A673 (cell line): ENCODE results near the gene PDE4A.

Source experiments
- EZH2 ChIP-seq: fragments of 200-600 bp; sonication (generic); IDR thresholded peaks from 2 replicates; pipeline ENCODE4 v1.6.1; 2017; ENCODE audit warnings: borderline replicate concordance, low read depth, mild to moderate bottlenecking, mixed read lengths, antibody characterized with exemption, low read length; ENCODE audit not compliant: poor library complexity, severe bottlenecking
- TF ChIP-seq, protein P1 (sequence below): fragments of 300-800, 200-600 bp; sonication (generic); conservative IDR thresholded peaks from 2 replicates; pipeline ENCODE4 v1.5.1; 2017; ENCODE audit warnings: low read depth, mild to moderate bottlenecking, antibody characterized with exemption, low read length, moderate library complexity, mixed read lengths

DNA sequence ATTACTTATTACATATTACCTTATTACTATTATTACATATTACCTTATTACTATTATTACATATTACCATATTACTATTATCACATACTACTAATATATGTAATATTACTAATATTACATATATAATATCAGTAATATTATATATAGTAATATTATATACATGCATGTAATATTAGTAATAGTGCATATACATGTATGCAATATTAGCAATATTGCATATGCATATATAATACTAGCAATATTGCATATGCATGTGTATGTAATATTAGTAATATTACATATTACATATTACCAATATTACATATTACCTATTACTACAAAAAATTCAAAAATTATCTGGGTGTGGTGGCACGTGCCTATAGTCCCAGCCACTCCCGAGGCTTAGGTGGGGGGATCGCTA is 22.4 kb downstream of the PDE4A start:
- TF ChIP-seq, protein P1, sequence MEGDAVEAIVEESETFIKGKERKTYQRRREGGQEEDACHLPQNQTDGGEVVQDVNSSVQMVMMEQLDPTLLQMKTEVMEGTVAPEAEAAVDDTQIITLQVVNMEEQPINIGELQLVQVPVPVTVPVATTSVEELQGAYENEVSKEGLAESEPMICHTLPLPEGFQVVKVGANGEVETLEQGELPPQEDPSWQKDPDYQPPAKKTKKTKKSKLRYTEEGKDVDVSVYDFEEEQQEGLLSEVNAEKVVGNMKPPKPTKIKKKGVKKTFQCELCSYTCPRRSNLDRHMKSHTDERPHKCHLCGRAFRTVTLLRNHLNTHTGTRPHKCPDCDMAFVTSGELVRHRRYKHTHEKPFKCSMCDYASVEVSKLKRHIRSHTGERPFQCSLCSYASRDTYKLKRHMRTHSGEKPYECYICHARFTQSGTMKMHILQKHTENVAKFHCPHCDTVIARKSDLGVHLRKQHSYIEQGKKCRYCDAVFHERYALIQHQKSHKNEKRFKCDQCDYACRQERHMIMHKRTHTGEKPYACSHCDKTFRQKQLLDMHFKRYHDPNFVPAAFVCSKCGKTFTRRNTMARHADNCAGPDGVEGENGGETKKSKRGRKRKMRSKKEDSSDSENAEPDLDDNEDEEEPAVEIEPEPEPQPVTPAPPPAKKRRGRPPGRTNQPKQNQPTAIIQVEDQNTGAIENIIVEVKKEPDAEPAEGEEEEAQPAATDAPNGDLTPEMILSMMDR, result no peak
- no peak for TF ChIP-seq EZH2
